ENCODE measurements around the gene MYH10.

MYH10 gene

DNA sequence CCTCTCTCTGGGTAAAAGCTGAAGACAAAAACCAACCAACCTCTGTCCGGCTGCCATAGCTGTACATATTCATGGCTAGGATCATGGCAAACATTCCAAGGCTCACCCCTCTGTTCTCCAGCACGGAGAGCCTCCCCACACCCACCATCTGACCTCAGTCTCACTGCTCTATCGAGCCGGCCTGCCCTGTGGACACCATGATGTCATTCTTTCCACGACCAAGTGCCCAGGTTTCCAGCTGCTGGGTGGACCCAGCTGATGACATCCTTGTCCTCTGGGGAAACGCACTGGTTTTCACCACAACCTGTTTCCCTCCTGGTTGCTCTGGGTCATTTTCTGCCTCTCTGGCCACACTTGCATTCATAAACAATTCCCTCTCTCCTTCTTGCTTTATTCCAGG, 127.2 kb downstream of the MYH10 start:
- Histone ChIP-seq H3K4me1 (ENCODE audit: low read length) (no peaks in the 10 kb centered on the region), H4K20me1 (ENCODE audit: insufficient read depth, low read length) (no peaks in the 10 kb centered on the region), H3K27me3 (replicated peaks; ENCODE audit: insufficient read depth, low read length) (no peaks in the 10 kb centered on the region), H3K9ac (ENCODE audit: low read length) (no peak overlapping the region), H3F3A (ENCODE audit: insufficient read depth, low read length) (no peaks in the 10 kb centered on the region), H3K4me3 (ENCODE audit: low read length) (no peak overlapping the region), H3K27ac (ENCODE audit: low read length) (no peak overlapping the region), H3K9me2 (replicated peaks; ENCODE audit: insufficient read depth, low read length) (no peaks in the 10 kb centered on the region), H3K79me2 (ENCODE audit: low read length) (no peaks in the 10 kb centered on the region), H2AFZ (ENCODE audit: low read length) (no peak overlapping the region), H3K36me3 (replicated peaks; ENCODE audit: insufficient read depth, low read length) (no peaks in the 10 kb centered on the region), H3K4me2 (ENCODE audit: low read depth, low read length) (no peak overlapping the region), H3K9me3 (replicated peaks; ENCODE audit: insufficient read depth, low read length) (no peaks in the 10 kb centered on the region)
- TF ChIP-seq EZH2 (optimal IDR thresholded peaks at IDR 0.05; ENCODE audit: low read depth, low read length): no peak
- TF ChIP-seq CTCF (IDR thresholded peaks at IDR 0.05; ENCODE audit: low read length): no peak
- TF ChIP-seq EZH2phosphoT487 (IDR thresholded peaks at IDR 0.05; ENCODE audit: low read length): no peak
- DNase-seq: no peak

- H4K20me1 ChIP-seq (ENCODE audit: insufficient read depth, low read length): no peaks in the 10 kb centered on the region
- no peaks in the 10 kb centered on the region for H3K79me2 ChIP-seq (ENCODE audit: low read length)
- no peak for DNase-seq
- no peaks in the 10 kb centered on the region for H3K9me3 ChIP-seq (replicated peaks; ENCODE audit: insufficient read depth, low read length)
- H3K36me3 ChIP-seq (replicated peaks; ENCODE audit: insufficient read depth, low read length): no peaks in the 10 kb centered on the region
- no peak overlapping the region for H3K4me2 ChIP-seq (ENCODE audit: low read depth, low read length)
- H2AFZ ChIP-seq (ENCODE audit: low read length): no peak overlapping the region
- H3K27me3 ChIP-seq (replicated peaks; ENCODE audit: insufficient read depth, low read length): no peaks in the 10 kb centered on the region
- no peaks in the 10 kb centered on the region for H3F3A ChIP-seq (ENCODE audit: insufficient read depth, low read length)
- no peaks in the 10 kb centered on the region for H3K4me1 ChIP-seq (ENCODE audit: low read length)
- H3K9ac ChIP-seq (ENCODE audit: low read length): no peak overlapping the region
- H3K4me3 ChIP-seq (ENCODE audit: low read length): no peak overlapping the region
- H3K9me2 ChIP-seq (replicated peaks; ENCODE audit: insufficient read depth, low read length): no peaks in the 10 kb centered on the region
- no peak for TF ChIP-seq EZH2phosphoT487 (IDR thresholded peaks at IDR 0.05; ENCODE audit: low read length)
- no peak for TF ChIP-seq CTCF (IDR thresholded peaks at IDR 0.05; ENCODE audit: low read length)
- TF ChIP-seq EZH2 (optimal IDR thresholded peaks at IDR 0.05; ENCODE audit: low read depth, low read length): no peak
- no peak overlapping the region for H3K27ac ChIP-seq (ENCODE audit: low read length)
These were observed 128.4 kb downstream of the MYH10 start for GRCh38 chr17:8502126-8502525.

DNA sequence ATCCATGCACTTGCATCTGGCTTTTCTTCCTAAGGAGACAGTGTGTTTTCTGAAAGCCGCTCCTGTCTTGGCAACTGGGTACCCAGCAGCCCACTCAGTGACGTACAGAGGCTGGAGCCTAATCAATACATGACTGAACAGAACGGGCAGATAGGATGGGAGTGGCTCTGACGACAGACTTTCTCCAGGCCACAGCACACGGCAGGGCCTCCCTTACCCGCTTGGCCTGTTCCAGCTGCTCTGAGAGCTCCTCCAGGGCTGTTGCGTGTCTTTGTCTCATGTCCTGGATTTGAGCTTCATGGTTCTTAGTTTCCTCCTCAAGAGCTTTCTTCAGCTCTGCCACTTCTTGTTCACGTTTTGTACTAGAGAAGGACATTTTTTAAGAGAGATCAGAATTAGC, 129.9 kb downstream of the MYH10 start:
- Histone ChIP-seq H3K4me2 (ENCODE audit: low read depth, low read length) (no peak overlapping the region), H3K9me3 (replicated peaks; ENCODE audit: insufficient read depth, low read length) (no peaks in the 10 kb centered on the region), H3K9ac (ENCODE audit: low read length) (no peak overlapping the region), H3K79me2 (ENCODE audit: low read length) (no peaks in the 10 kb centered on the region), H3K36me3 (replicated peaks; ENCODE audit: insufficient read depth, low read length) (no peaks in the 10 kb centered on the region), H3K4me1 (ENCODE audit: low read length) (no peaks in the 10 kb centered on the region), H3K27ac (ENCODE audit: low read length) (no peak overlapping the region), H4K20me1 (ENCODE audit: insufficient read depth, low read length) (no peaks in the 10 kb centered on the region), H3K9me2 (replicated peaks; ENCODE audit: insufficient read depth, low read length) (no peaks in the 10 kb centered on the region), H3K27me3 (replicated peaks; ENCODE audit: insufficient read depth, low read length) (no peaks in the 10 kb centered on the region), H2AFZ (ENCODE audit: low read length) (no peak overlapping the region), H3F3A (ENCODE audit: insufficient read depth, low read length) (no peaks in the 10 kb centered on the region), H3K4me3 (ENCODE audit: low read length) (no peak overlapping the region)
- TF ChIP-seq CTCF (IDR thresholded peaks at IDR 0.05; ENCODE audit: low read length): no peak
- TF ChIP-seq EZH2 (optimal IDR thresholded peaks at IDR 0.05; ENCODE audit: low read depth, low read length): no peak
- no peak for TF ChIP-seq EZH2phosphoT487 (IDR thresholded peaks at IDR 0.05; ENCODE audit: low read length)
- DNase-seq: no peak

Data from MM.1S (cell line).